ENCODE measurements around the gene C2CD3. TPM values are rescaled to one million over a fixed set of nuclear protein-coding genes. Genes with fewer than 3 reads are reported as not detected.

C2CD3 gene
- total and polyA plus RNA-seq, 10 of the 15 experiments (the other 5 are each of a cell fraction or from before 2014, with no cell fraction given): 2.3 to 24.0 (median 16.3) TPM

DNA sequence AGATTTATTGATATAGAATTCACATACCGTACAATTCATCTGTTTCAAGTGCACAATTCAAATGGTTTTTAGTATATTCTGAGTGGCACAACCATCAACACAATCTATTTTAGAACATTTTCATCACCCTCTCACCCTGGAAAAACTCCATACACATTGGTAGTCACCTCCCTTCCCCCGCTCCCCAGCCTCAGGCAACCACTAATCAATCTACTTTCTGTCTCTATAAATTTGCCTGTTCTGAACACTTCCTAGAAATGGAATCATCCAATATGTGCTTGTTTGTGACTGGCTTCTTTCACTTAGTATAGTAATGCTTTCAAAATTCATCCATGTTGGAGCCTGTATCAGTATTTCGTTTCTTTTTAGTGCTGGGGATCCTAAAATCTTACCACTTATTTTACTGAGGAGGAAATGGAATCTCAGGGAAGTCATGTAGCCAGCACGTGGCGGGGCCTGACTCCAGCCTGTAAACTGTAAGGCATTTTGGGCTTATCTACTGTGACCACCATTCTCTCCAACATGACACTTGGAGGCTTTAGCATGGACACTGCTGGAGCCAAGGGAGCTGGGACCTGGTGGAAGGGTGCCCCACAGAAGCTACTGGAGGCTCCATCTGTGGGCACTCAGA is 161.0 kb downstream of the C2CD3 start (continued):
- TF ChIP-seq NFIC (IDR thresholded peaks at IDR 0.05; ENCODE audit: low read depth, low read length): no peak
- no peak for TF ChIP-seq CBX5 (IDR thresholded peaks at IDR 0.05; ENCODE audit: low read depth)
- TF ChIP-seq MLLT1 (IDR thresholded peaks at IDR 0.05): no peak
- TF ChIP-seq CHD2 (IDR thresholded peaks at IDR 0.05; ENCODE audit: borderline replicate concordance, low read depth, low read length): no peak
- TF ChIP-seq BMI1 (IDR thresholded peaks at IDR 0.05; ENCODE audit: borderline replicate concordance): no peak
- no peak for TF ChIP-seq JUNB (IDR thresholded peaks at IDR 0.05)
- no peak for TF ChIP-seq ZNF24 (IDR thresholded peaks at IDR 0.05)

DNA sequence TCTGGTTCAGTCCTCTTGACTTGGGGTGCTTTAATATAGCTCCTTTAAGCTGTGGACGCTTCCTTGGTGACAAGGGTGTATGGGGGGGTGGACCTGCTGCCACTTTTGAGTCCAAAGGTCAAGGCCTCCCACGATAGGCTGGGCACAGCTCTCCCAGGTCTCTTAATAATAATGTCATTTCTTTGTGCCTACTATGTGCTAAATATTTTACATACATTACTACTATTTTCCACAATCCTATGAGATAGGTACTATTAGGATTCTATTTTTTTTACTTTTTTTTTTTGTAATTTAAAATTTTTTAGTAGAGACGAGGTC is 161.6 kb downstream of the C2CD3 start:
- no peak for DNase-seq (ENCODE audit: low read depth, low spot score)
- no peak overlapping the region for H3K4me2 ChIP-seq (ENCODE audit: control insufficient read depth, insufficient read depth)
- FAIRE-seq: no peak
- BruUV-seq (replicated peaks): no TSS peak
- WGBS (ENCODE audit: insufficient coverage, insufficient replicate concordance, low lambda C conversion rate, missing lambda C conversion rate): 81% methylated on average over 3 of the region's 3 CpGs
- no peak overlapping the region for H3K4me3 ChIP-seq
- no peaks in the 10 kb centered on the region for H3K9me3 ChIP-seq (replicated peaks; ENCODE audit: control insufficient read depth, insufficient read depth, low read length)
- intact Hi-C loops (cut with micrococcal nuclease; ENCODE audit: unreplicated experiment): no loop called here
- ChIA-PET RAD21 (ENCODE audit: unreplicated experiment) (interaction anchor here (1.5 kb wide), 1 partner anchor 11 kb away, joined by 3 read pairs; no protein-coding TSS in a partner anchor), POLR2A (interaction anchor here (0.7 kb wide), 1 partner anchor 9 kb away, joined by 3 read pairs; no protein-coding TSS in a partner anchor), CTCF (interaction anchor here (0.6 to 0.7 kb wide), 2 partner anchors 11 to 101 kb away, joined by 3 to 4 read pairs; no protein-coding TSS in a partner anchor), SMC1A (ENCODE audit: uncharacterized antibody, unreplicated experiment) (interaction anchor here (0.9 kb wide), 1 partner anchor 45 kb away, joined by 3 read pairs; no protein-coding TSS in a partner anchor)
- H3K79me2 ChIP-seq (ENCODE audit: control insufficient read depth, insufficient read depth, low read length): no peaks in the 10 kb centered on the region
- peaks cover 0 to 1% of the 10 kb centered on the region in 2 experiments for H3K36me3 ChIP-seq (ENCODE audit: control insufficient read depth in 2 of 2, insufficient read depth in 2 of 2, low read length in 1 of 2)
- H2AFZ ChIP-seq (ENCODE audit: control insufficient read depth, low read depth, low read length): no peak overlapping the region
- no peaks in the 10 kb centered on the region for H4K20me1 ChIP-seq (ENCODE audit: control insufficient read depth, insufficient read depth)
- H3K27me3 ChIP-seq (replicated peaks in 1 of 2; ENCODE audit: control insufficient read depth in 2 of 2, insufficient read depth in 2 of 2, low read length in 1 of 2): no peaks in the 10 kb centered on the region
- H3K27ac ChIP-seq (ENCODE audit: control insufficient read depth, insufficient read depth): no peak overlapping the region
- no peak for ATAC-seq
- no peak overlapping the region for H3K9ac ChIP-seq (ENCODE audit: control insufficient read depth, insufficient read depth, low read length)
- in situ Hi-C loops (cut with MboI): no loop called here
- peaks cover 27% of the 10 kb centered on the region for H3K4me1 ChIP-seq (ENCODE audit: control insufficient read depth, insufficient read depth, low read length)
- TF ChIP-seq MEF2B (IDR thresholded peaks at IDR 0.05; ENCODE audit: partially characterized antibody, poor library complexity, severe bottlenecking) (no peak), STAT3 (IDR thresholded peaks at IDR 0.05; ENCODE audit: low read depth, low read length) (no peak), PML (IDR thresholded peaks at IDR 0.05; ENCODE audit: low read length) (no peak), JUNB (IDR thresholded peaks at IDR 0.05) (no peak), MEF2A (IDR thresholded peaks at IDR 0.05; ENCODE audit: insufficient read depth, low read depth, low read length) (no peak), WRNIP1 (IDR thresholded peaks at IDR 0.05; ENCODE audit: borderline replicate concordance, low read depth, low read length) (no peak), TCF7 (IDR thresholded peaks at IDR 0.05; ENCODE audit: borderline replicate concordance) (no peak), CHD2 (IDR thresholded peaks at IDR 0.05; ENCODE audit: borderline replicate concordance, low read depth, low read length) (no peak), NRF1 (conservative IDR thresholded peaks at IDR 0.05; ENCODE audit: low read depth, low read length) (no peak), ESRRA (IDR thresholded peaks at IDR 0.05; ENCODE audit: low read length) (no peak), BHLHE40 (IDR thresholded peaks at IDR 0.05; ENCODE audit: borderline replicate concordance in 1 of 2, low read depth in 2 of 2, low read length in 1 of 2) (no peak), NBN (IDR thresholded peaks at IDR 0.05) (no peak), HSF1 (IDR thresholded peaks at IDR 0.05; ENCODE audit: low read depth, low read length) (no peak), ZBTB33 (IDR thresholded peaks at IDR 0.05) (no peak)
